Activated naive CD4-positive, alpha-beta T cell treated with anti-CD3 and anti-CD28 coated beads, Interleukin-2, amount 10 ng/mL, durations not matched to agents 5 hours and 36 hours (primary cell): ENCODE measurements around the gene TMEM109. TPM values are rescaled to one million over a fixed set of nuclear protein-coding genes. Genes with fewer than 3 reads are reported as not detected.

Source experiments
- total RNA-seq, 2 experiments: library from RNA; stranded (reverse); gene quantifications; one replicate each; pipeline ENCODE4 v1.2.3, GENCODE V29; 2021

The TMEM109 gene
- 10 to 100 TPM; 89.6 to 93.6 TPM for total RNA-seq

GRCh38 chr11:60913793-60914632, at the start of gene TMEM109:
TMEM109 (plus strand) TSS chr11:60914158; CDS start chr11:60919694, 5,536 bp downstream.

GRCh38 chr11:60866911-60867870, 46.8 kb upstream of the TMEM109 start, which contains the start of gene ZP1:
ZP1 (plus strand) TSS chr11:60867542; CDS start chr11:60867562, 20 bp downstream.

GRCh38 chr11:60906132-60906972, 7.6 kb upstream of the TMEM109 start, which contains the start of gene PRPF19:
PRPF19 (minus strand) TSS chr11:60906585; CDS start chr11:60906382, 203 bp downstream.

GRCh38 chr11:60924110-60924905, 10.3 kb downstream of the TMEM109 start, which contains the start of gene TMEM132A:
TMEM132A (plus strand) TSS chr11:60924460; CDS start chr11:60924634, 174 bp downstream.

GRCh38 chr11:60951904-60952741, 38.2 kb downstream of the TMEM109 start, which contains the start of gene SLC15A3:
SLC15A3 (minus strand) TSS chr11:60952176; CDS start chr11:60951551, 625 bp downstream.

GRCh38 chr11:60971520-60971919, 57.6 kb downstream of the TMEM109 start, which contains the start of gene CD6:
CD6 (plus strand) TSS chr11:60971680; CDS start chr11:60971866, 186 bp downstream.

Other genes with a start within 250 kb of the TMEM109 start
- not detected for gene MS4A8, start 214.5 kb upstream of the TMEM109 start, total RNA-seq
- gene MS4A18, start 189.4 kb upstream of the TMEM109 start, total RNA-seq = not detected
- gene MS4A15, start 157.3 kb upstream of the TMEM109 start, total RNA-seq = not detected
- not detected for gene MS4A10, start 128.8 kb upstream of the TMEM109 start, total RNA-seq
- gene CCDC86, start 72.0 kb upstream of the TMEM109 start, total RNA-seq = 10 to 100 TPM; 14.9 to 16.2 TPM
- under 1 TPM; 0.70 to 0.91 TPM for gene PTGDR2, start 58.2 kb upstream of the TMEM109 start, total RNA-seq
- gene ZP1, start 46.6 kb upstream of the TMEM109 start, total RNA-seq = not detected
- gene PRPF19, start 7.6 kb upstream of the TMEM109 start, total RNA-seq = 100 to 1,000 TPM; 107 to 116 TPM
- under 1 TPM; 0.31 to 0.38 TPM for gene TMEM132A, start 10.3 kb downstream of the TMEM109 start, total RNA-seq
- gene SLC15A3, start 38.0 kb downstream of the TMEM109 start, total RNA-seq = 1 to 10 TPM; 3.7 to 3.8 TPM
- 100 to 1,000 TPM; 349 to 352 TPM for gene CD6, start 57.5 kb downstream of the TMEM109 start, total RNA-seq
- gene CD5, start 188.3 kb downstream of the TMEM109 start, total RNA-seq = 100 to 1,000 TPM; 393 to 405 TPM
- gene VPS37C, start 247.3 kb downstream of the TMEM109 start, total RNA-seq = 1 to 10 TPM; 5.0 to 6.2 TPM